HepG2 (cell line): ENCODE results near the gene APOM. TPM values are rescaled to one million over a fixed set of nuclear protein-coding genes. Genes with fewer than 3 reads are reported as not detected.
A peak's percentile ranks its signal among the peaks of the same experiment; 100 is the strongest.

Source experiments
- ATAC-seq: fragments of 200-7000 bp; cut with Tn5 transposase; 3 replicates; pipeline ENCODE4 v1.9.1; 2020; ENCODE audit warnings: mild to moderate bottlenecking, moderate library complexity
- BruUV-seq: library from RNA; stranded (reverse); fragments of 400-500 nt; replicated peaks from 2 replicates; lab custom pipeline; 2021; lab: Mats Ljungman, UMichigan
- CTCF ChIA-PET: fragments of 300-600 bp; formaldehyde crosslinking; extraction: SDS; loops from one replicate; lab custom pipeline; 2021; ENCODE audit warnings: low total read pairs, inconsistent platforms, low intra/inter-chr PET ratio; lab: Yijun Ruan, JAX
- POLR2A ChIA-PET: fragments of 350-600 bp; sonication (Branson Sonifier 250); formaldehyde crosslinking; loops from one replicate; lab custom pipeline; 2020; ENCODE audit warnings: antibody characterized with exemption, inconsistent platforms; lab: Yijun Ruan, JAX
- DNase-seq: peaks from one replicate; pipeline ENCODE4 v3.0.0-alpha.2; 2015; ENCODE audit warnings: low spot score
- FAIRE-seq: peaks from 3 replicates; lab custom pipeline; 2011; peaks lifted over from hg19 to GRCh38; lab: Jason Lieb, UNC
- H2AFZ ChIP-seq: one replicate; pipeline ENCODE4 v1.6.1; 2011; ENCODE audit warnings: low read length, inconsistent platforms
- H3K27ac ChIP-seq: fragments of 300-600 bp; 3 replicates; pipeline ENCODE4 v1.8.0; 2011; ENCODE audit warnings: mixed run types, mild to moderate bottlenecking, mixed read lengths, low read length, inconsistent platforms; ENCODE audit not compliant: insufficient read depth; ENCODE audit errors: extremely low read length
- H3K27me3 ChIP-seq, 2 experiments: fragments of 200-600 bp in 1 of 2; 2 replicates in 1 of 2; 3 replicates in 1 of 2; pipeline versions ENCODE4 v1.6.0 to v1.8.0; 2011; ENCODE audit warnings: low read length in 2 of 2, mild to moderate bottlenecking in 2 of 2, moderate library complexity in 2 of 2, inconsistent platforms in 1 of 2; ENCODE audit not compliant: insufficient read depth in 2 of 2, control insufficient read depth in 1 of 2
- H3K36me3 ChIP-seq, 2 experiments: fragments of 200-600 bp in 1 of 2; replicated peaks in 1 of 2; 2 replicates in 1 of 2; 3 replicates in 1 of 2; pipeline versions ENCODE4 v1.5.1 to v1.8.0; 2011; ENCODE audit warnings: low read length in 2 of 2, inconsistent platforms in 1 of 2; ENCODE audit not compliant: insufficient read depth in 2 of 2, control insufficient read depth in 1 of 2
- H3K4me1 ChIP-seq: 2 replicates; pipeline ENCODE4 v1.5.1; 2012; ENCODE audit warnings: low read length, inconsistent platforms; ENCODE audit not compliant: insufficient read depth
- H3K4me2 ChIP-seq: 2 replicates; pipeline ENCODE4 v1.6.0; 2011; ENCODE audit warnings: low read depth, low read length, inconsistent platforms
- H3K4me3 ChIP-seq, 3 experiments: fragments of 200-600 bp in 1 of 3; sonication (generic), shearing (Covaris generic) in 1 of 3; replicated peaks in 1 of 3; 2 replicates each; pipeline ENCODE4 v1.5.1; 2011 to 2016; ENCODE audit warnings: low read length in 3 of 3, inconsistent platforms in 2 of 3, low read depth in 2 of 3, mild to moderate bottlenecking in 2 of 3, control low read depth in 1 of 3, mixed read lengths in 1 of 3; ENCODE audit not compliant: insufficient read depth in 1 of 3
- H3K79me2 ChIP-seq: one replicate; pipeline ENCODE4 v1.6.1; 2011; ENCODE audit warnings: low read length, inconsistent platforms; ENCODE audit not compliant: insufficient read depth
- H3K9ac ChIP-seq: 2 replicates; pipeline ENCODE4 v1.6.0; 2011; ENCODE audit warnings: mild to moderate bottlenecking, low read depth, low read length, inconsistent platforms; ENCODE audit not compliant: insufficient read depth
- H3K9me3 ChIP-seq: 2 replicates; pipeline ENCODE4 v1.5.1; 2012; ENCODE audit warnings: mild to moderate bottlenecking, low read length
- H4K20me1 ChIP-seq: 2 replicates; pipeline ENCODE4 v1.6.0; 2011; ENCODE audit warnings: inconsistent platforms, mild to moderate bottlenecking, low read length, moderate library complexity; ENCODE audit not compliant: insufficient read depth
- CCAR2 ChIP-seq: fragments of 200-400 bp; formaldehyde crosslinking; optimal IDR thresholded peaks from 2 replicates; pipeline ENCODE3; 2018; ENCODE audit warnings: low read depth, mild to moderate bottlenecking, low read length, moderate library complexity
- JUN ChIP-seq: sonication (generic); formaldehyde crosslinking; IDR thresholded peaks from 2 replicates; pipeline ENCODE4 v1.4.0; 2020; ENCODE audit warnings: mild to moderate bottlenecking, missing genetic modification reagents
- KDM5A ChIP-seq: fragments of 200-600 bp; sonication (generic); IDR thresholded peaks from 2 replicates; pipeline ENCODE4 v1.7.0; 2018; ENCODE audit warnings: antibody characterized with exemption, mild to moderate bottlenecking, low read length, borderline replicate concordance
- NCOR1 ChIP-seq: fragments of 200-600 bp; sonication (generic); IDR thresholded peaks from 2 replicates; pipeline ENCODE4 v1.7.0; 2017; ENCODE audit warnings: antibody characterized with exemption, low read length, borderline replicate concordance
- SOX6 ChIP-seq, 2 experiments: fragments of 450-650 bp in 1 of 2; sonication (generic) in 1 of 2; formaldehyde crosslinking in 1 of 2; IDR thresholded peaks; 2 replicates each; pipeline versions ENCODE4 v1.4.0 to v1.6.1; 2017 to 2020; ENCODE audit warnings: antibody characterized with exemption in 1 of 2, mild to moderate bottlenecking in 1 of 2, missing genetic modification reagents in 1 of 2
- TCF7L2 ChIP-seq: IDR thresholded peaks from 2 replicates; pipeline ENCODE4 v1.6.1; 2011; ENCODE audit warnings: mild to moderate bottlenecking, low read depth, low read length, moderate library complexity
- TP53 ChIP-seq: sonication (generic); formaldehyde crosslinking; conservative IDR thresholded peaks from 2 replicates; pipeline ENCODE4 v1.4.0; 2020; ENCODE audit warnings: missing genetic modification reagents
- ZNF761 ChIP-seq: sonication (generic); formaldehyde crosslinking; conservative IDR thresholded peaks from 2 replicates; pipeline ENCODE4 v1.4.0; 2020; ENCODE audit warnings: mild to moderate bottlenecking, missing genetic modification reagents
- WGBS: methylation state at CpG from one replicate; pipeline ENCODE4 v1.1.6; 2017; ENCODE audit warnings: low lambda C conversion rate; 5-methylcytosine and 5-hydroxymethylcytosine counted together
- in situ Hi-C: cut with HindIII; loops from 2 replicates; pipeline ENCODE4 v1.10.0; 2017; ENCODE audit warnings: low pct_unique_long_range_greater_than_20kb; ENCODE audit not compliant: extremely low pct_ligation_motif_present
- intact Hi-C: fragments of 100-400 bp; cut with micrococcal nuclease; formaldehyde crosslinking; loops from one replicate; pipeline ENCODE4 v1.10.0; 2022; ENCODE audit not compliant: unreplicated experiment
- polyA plus RNA-seq, 8 experiments: library from polyadenylated mRNA; depleted of rRNA in 3 of 8; stranded (reverse) in 7 of 8; unstranded in 1 of 8; fragments of >200 nt; fragmentation: Illumina TruSeq in 4 of 8; extraction: Trizol in 4 of 8; gene quantifications; 2 replicates each; pipeline versions ENCODE4 v1.2.1 to v1.2.3, GENCODE V29; 2011 to 2016; ENCODE audit warnings: low read depth in 4 of 8, missing spikeins in 1 of 8, mixed read lengths in 1 of 8; ENCODE audit not compliant: insufficient read depth in 1 of 8
- total RNA-seq, 5 experiments: library from RNA; depleted of rRNA; stranded (reverse); fragments of >200 nt; fragmentation: Illumina TruSeq; extraction: Trizol; gene quantifications; 2 replicates each; pipeline ENCODE4 v1.2.3, GENCODE V29; 2016; ENCODE audit warnings: low read depth in 1 of 5
- TF ChIP-seq, protein P1 (sequence below): sonication (generic); formaldehyde crosslinking; IDR thresholded peaks from 2 replicates; pipeline ENCODE4 v1.4.0; 2020; ENCODE audit warnings: mild to moderate bottlenecking, missing genetic modification reagents, borderline replicate concordance
- TF ChIP-seq, protein P2 (sequence below): sonication (generic); formaldehyde crosslinking; conservative IDR thresholded peaks from 2 replicates; pipeline ENCODE4 v1.4.0; 2020; ENCODE audit warnings: missing genetic modification reagents

The APOM gene
- total and polyA plus RNA-seq, 2 of the 13 experiments (the other 11 are each of a cell fraction or from before 2014, with no cell fraction given): 98.2 to 1,140 TPM

- Histone ChIP-seq H3K27ac (peak overlapping the region; percentile 98), H2AFZ (no peak overlapping the region), H3K9ac (peak overlapping the region; percentile 97), H3K27me3 (no peaks in the 10 kb centered on the region; a peak in 1 of 5 replicates), H3K36me3 (peaks cover 34 to 45% of the 10 kb centered on the region in 2 experiments), H3K4me1 (peaks cover 21% of the 10 kb centered on the region), H4K20me1 (peaks cover 11% of the 10 kb centered on the region; the same call in 1 of the 2 replicates), H3K4me3 (peak overlapping the region; percentile 83 to 100 (median 99)), H3K79me2 (peaks cover 37% of the 10 kb centered on the region), H3K9me3 (no peaks in the 10 kb centered on the region), H3K4me2 (peak overlapping the region; percentile 98)
- ChIA-PET POLR2A (interaction anchor here (0.5 to 4.8 kb wide), 9 partner anchors 11 to 208 kb away, joined by 3 to 78 read pairs (median 5); partner anchors contain the start of genes APOM, BAG6, C6orf47 and CSNK2B), CTCF (no interaction called here)
- in situ Hi-C loops: no loop called here
- BruUV-seq: no TSS peak
- intact Hi-C loops: loop anchor here (5.0 kb wide), 1 partner anchor 45 kb away; the partner anchor contains the start of genes CSNK2B and LY6G5B
- FAIRE-seq: no peak
- DNase-seq: no peak
- ATAC-seq: no peak
- no peak for TF ChIP-seq SOX6 (IDR thresholded peaks at IDR 0.05)
- no peak for TF ChIP-seq SOX6 (CRISPR knock-in tag; IDR thresholded peaks at IDR 0.05)
- TF ChIP-seq JUN: no peak
- no peak for TF ChIP-seq ZNF761
- no peak for TF ChIP-seq TCF7L2
- TF ChIP-seq KDM5A: 0 out of 2 replicates have a peak, but pooled peaks have one; percentile 2
- no peak for TF ChIP-seq NCOR1
- TF ChIP-seq, protein P1, sequence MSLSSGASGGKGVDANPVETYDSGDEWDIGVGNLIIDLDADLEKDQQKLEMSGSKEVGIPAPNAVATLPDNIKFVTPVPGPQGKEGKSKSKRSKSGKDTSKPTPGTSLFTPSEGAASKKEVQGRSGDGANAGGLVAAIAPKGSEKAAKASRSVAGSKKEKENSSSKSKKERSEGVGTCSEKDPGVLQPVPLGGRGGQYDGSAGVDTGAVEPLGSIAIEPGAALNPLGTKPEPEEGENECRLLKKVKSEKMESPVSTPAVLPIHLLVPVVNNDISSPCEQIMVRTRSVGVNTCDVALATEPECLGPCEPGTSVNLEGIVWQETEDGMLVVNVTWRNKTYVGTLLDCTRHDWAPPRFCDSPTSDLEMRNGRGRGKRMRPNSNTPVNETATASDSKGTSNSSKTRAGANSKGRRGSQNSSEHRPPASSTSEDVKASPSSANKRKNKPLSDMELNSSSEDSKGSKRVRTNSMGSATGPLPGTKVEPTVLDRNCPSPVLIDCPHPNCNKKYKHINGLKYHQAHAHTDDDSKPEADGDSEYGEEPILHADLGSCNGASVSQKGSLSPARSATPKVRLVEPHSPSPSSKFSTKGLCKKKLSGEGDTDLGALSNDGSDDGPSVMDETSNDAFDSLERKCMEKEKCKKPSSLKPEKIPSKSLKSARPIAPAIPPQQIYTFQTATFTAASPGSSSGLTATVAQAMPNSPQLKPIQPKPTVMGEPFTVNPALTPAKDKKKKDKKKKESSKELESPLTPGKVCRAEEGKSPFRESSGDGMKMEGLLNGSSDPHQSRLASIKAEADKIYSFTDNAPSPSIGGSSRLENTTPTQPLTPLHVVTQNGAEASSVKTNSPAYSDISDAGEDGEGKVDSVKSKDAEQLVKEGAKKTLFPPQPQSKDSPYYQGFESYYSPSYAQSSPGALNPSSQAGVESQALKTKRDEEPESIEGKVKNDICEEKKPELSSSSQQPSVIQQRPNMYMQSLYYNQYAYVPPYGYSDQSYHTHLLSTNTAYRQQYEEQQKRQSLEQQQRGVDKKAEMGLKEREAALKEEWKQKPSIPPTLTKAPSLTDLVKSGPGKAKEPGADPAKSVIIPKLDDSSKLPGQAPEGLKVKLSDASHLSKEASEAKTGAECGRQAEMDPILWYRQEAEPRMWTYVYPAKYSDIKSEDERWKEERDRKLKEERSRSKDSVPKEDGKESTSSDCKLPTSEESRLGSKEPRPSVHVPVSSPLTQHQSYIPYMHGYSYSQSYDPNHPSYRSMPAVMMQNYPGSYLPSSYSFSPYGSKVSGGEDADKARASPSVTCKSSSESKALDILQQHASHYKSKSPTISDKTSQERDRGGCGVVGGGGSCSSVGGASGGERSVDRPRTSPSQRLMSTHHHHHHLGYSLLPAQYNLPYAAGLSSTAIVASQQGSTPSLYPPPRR (CRISPR knock-in tag): 0 out of 2 replicates have a peak, but pooled peaks have one; percentile 21
- TF ChIP-seq, protein P2, sequence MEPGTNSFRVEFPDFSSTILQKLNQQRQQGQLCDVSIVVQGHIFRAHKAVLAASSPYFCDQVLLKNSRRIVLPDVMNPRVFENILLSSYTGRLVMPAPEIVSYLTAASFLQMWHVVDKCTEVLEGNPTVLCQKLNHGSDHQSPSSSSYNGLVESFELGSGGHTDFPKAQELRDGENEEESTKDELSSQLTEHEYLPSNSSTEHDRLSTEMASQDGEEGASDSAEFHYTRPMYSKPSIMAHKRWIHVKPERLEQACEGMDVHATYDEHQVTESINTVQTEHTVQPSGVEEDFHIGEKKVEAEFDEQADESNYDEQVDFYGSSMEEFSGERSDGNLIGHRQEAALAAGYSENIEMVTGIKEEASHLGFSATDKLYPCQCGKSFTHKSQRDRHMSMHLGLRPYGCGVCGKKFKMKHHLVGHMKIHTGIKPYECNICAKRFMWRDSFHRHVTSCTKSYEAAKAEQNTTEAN (CRISPR knock-in tag): no peak
- no peak for TF ChIP-seq TP53 (CRISPR knock-in tag)
- no peak for TF ChIP-seq CCAR2
- WGBS: 29% methylated on average over 4 of the region's 4 CpGs
Measured at GRCh38 chr6:31621991-31622390, 33.7 kb upstream of the APOM start.
